LNCAP (cell line): ENCODE results near the gene CDX1.

Experiments used
- TF ChIP-seq, protein P1 (sequence below): fragments of 450-650 bp; IDR thresholded peaks from 2 replicates; pipeline ENCODE4 v1.5.1; 2017; ENCODE audit warnings: mild to moderate bottlenecking

Gene CDX1

DNA sequence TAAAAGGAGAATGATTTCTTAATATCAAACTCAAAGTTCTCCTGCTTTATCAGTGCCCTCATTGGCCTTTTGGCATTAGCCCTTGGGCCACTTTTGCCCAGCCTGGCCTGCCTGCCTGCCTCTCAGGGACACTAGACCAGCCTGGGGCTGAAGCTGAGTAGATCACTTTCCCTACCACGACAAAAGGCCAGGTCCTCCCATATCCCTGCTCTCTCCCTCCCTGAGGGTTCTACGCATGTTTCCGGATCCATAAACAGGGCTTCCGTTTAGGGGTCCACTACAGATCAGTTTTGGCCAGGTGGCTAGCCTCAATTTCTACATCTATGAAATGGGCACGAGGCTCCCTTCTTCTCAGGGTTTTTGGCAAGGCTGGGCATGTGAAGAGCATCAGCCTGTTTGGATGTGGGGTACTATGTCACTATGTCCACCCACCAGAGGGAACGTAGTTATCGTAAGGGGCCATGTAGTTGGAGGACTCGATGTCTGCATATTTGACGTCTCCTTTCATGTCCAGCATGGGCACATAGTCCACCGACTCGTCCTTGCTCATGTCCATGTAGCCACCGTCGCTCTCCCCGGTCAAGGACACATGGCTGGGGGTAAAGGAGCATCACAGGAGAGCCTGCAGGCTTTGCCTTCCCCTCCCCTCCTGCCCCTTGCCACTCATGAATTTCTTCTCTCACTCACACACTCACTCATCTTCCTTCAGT is 45.0 kb upstream of the CDX1 start:
- TF ChIP-seq, protein P1, sequence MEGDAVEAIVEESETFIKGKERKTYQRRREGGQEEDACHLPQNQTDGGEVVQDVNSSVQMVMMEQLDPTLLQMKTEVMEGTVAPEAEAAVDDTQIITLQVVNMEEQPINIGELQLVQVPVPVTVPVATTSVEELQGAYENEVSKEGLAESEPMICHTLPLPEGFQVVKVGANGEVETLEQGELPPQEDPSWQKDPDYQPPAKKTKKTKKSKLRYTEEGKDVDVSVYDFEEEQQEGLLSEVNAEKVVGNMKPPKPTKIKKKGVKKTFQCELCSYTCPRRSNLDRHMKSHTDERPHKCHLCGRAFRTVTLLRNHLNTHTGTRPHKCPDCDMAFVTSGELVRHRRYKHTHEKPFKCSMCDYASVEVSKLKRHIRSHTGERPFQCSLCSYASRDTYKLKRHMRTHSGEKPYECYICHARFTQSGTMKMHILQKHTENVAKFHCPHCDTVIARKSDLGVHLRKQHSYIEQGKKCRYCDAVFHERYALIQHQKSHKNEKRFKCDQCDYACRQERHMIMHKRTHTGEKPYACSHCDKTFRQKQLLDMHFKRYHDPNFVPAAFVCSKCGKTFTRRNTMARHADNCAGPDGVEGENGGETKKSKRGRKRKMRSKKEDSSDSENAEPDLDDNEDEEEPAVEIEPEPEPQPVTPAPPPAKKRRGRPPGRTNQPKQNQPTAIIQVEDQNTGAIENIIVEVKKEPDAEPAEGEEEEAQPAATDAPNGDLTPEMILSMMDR, result no peak

DNA sequence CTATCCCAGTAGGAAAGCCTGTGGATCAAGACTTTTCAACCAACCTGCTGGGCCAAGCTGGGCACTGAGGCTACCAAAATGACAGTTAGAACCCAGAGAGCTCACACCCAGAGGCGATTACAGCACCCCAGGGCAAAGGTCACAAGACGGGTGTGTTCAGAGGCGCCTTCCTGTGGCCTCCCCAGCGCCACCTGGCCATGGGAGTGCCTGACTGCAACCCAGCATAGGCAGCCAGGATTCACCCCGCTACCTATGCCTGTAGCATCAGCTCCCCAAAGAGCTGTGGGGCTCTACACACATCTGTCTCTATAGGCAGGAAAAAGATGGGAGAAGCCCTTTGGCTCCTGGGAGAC is 44.4 kb upstream of the CDX1 start:
- TF ChIP-seq, protein P1, result no peak

DNA sequence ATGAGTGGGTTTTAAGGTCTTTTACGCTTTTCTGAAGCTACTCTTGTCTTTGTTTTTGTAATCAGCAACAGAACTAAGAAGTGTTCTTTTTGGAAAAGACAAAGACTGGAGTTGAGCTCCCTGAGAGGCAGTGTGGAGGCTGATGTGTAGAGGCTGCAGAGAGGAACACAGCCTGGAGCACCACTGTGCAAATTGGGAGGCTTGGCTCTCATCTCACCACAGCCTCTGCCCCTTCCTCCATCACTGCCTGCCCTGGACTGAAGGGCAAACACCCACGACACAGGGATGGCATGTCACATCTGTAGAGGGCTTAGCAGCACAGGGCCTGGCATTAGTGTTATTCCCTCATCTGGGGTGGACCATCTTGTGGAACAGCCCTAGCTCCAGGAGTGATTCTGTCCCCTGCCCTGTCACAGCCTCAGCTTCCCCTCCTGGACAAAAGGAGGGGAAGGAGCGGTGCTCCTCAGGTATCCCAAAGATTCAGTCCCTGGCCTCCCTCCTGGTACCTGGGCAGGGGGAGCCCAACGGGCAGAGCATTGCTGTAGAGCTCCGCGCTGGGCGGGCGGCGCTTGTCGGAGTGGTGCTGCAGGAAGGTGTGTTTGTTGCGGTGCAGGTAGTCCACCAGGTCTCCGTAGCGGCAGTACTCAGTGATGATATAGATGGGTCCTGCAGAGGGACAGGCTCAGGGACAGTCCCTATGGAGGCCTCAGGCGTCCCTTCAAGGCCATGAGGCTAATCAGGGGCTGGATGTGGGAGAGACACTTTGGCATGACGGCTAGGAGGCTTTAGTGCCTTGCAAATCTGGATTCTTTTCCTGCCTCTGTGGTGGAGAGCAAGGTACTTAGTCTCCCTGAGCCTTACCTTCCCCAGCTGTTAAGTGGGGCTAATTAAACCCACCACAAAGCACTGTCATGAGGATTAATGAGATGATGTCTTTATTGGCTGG is 43.8 kb upstream of the CDX1 start:
- TF ChIP-seq, protein P1, result no peak

DNA sequence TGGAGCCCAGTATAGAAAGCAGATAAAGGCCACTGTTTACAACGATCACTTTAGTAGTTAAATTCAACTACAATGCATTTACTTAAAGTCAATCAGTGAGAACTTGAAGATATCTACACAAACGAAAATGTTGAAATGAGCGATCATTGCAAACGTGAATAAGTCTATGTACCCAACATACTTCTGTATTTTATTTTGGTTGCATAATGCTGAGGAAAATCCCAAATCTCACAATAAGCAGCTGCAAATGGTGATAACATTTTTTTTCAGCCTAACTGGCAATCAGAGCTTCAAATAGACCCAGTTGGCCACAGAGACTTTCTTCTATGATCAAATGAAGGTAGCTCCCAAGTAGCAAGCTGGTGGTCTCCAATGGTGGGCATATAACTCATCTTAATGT is 43.0 kb upstream of the CDX1 start:
- TF ChIP-seq, protein P1, result no peak

DNA sequence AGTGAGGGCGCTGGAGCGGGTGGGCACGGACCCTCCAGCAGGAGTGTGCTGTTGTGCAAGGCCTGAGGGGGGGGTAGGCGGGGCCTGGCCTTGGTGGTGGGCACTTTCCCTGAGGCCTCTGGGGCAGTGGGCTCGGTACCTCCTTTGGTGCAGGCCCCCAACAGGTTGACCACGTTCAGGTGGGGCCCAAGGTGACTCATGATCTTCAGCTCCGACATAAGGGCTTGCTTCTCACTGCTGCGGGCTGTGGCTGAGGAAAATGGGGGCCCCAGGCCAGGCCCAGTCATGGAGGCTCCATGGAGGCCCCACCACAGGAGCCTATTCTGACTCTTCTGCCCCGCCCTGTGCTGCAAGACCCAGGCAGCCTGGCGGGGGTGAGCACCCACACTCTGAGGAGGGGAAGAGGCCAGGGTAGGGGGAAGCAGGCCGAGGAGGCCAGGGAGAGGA is 42.4 kb upstream of the CDX1 start:
- TF ChIP-seq, protein P1, result no peak

DNA sequence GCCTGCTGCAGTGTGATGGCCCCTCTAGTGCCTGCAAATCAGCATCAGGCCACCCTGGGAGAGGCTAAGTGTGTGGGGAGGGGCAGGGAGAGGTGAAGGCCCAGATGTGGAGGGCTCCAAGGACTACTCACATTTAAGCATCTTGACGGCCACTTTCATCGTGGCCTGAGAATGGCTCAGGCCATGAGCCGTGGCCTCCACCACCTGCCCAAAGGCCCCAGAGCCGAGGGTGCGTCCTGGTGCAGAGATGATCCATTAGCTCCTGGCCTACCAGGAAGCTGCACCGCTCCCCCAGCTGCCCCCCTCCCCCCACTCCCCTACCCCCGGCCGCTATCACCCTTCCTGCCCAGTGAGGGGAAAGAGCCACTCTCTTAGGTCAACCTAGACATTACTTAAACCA is 42.0 kb upstream of the CDX1 start:
- TF ChIP-seq, protein P1, result no peak

DNA sequence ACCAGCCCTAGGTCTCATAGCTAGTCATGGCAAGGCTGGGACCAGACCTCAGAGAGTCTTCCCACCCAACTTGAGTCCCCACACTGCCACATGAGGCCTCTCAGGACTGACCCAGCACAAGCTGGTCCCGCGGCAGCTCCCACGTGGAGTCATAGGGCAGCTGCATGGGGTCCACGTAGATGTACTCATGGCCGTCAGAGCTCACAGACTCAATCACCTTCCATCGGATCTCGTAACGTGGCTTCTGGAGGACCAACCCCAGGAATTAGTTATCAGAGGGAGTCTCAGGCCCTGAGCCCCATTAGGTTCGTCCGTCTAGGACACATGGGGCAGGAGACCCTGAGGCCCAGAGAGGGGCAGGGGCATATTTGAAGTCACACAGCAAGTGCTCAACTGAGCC is 41.2 kb upstream of the CDX1 start:
- TF ChIP-seq, protein P1, result no peak
